ENCODE measurements around the gene ASIC1. TPM values are rescaled to one million over a fixed set of nuclear protein-coding genes. Genes with fewer than 3 reads are reported as not detected.

ASIC1 gene
- total and polyA plus RNA-seq, 2 experiments from 2014 or later = 0.76 to 1.5 TPM

DNA sequence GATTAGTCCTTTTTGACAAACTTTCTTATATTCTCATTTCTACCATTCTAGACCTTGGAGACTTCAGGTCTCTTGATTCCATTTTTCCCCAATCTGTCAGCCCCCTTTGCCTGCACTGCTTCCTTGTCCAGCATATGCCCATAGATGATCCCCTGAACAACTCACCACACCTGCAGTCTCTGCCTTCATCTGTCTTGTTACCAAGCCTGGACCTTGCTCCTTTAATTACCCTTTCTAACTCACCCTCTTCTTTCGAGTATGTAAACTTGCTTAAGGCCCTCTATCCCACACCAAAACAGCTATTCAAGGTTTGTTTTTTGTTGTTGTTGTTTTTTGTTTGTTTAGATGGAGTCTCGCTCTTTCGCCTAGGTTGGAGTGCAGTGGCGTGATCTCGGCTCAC lies 64.2 kb downstream of the ASIC1 start (continued):
- TF ChIP-seq JUNB (IDR thresholded peaks at IDR 0.05; ENCODE audit: unreplicated experiment) = no peak
- TF ChIP-seq, protein P1, sequence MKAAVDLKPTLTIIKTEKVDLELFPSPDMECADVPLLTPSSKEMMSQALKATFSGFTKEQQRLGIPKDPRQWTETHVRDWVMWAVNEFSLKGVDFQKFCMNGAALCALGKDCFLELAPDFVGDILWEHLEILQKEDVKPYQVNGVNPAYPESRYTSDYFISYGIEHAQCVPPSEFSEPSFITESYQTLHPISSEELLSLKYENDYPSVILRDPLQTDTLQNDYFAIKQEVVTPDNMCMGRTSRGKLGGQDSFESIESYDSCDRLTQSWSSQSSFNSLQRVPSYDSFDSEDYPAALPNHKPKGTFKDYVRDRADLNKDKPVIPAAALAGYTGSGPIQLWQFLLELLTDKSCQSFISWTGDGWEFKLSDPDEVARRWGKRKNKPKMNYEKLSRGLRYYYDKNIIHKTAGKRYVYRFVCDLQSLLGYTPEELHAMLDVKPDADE (IDR thresholded peaks at IDR 0.05) = no peak

- Histone ChIP-seq H3K4me2 (no peak overlapping the region), H3K4me1 (ENCODE audit: insufficient read depth) (no peaks in the 10 kb centered on the region), H3K27ac (ENCODE audit: low read depth) (no peak overlapping the region), H3K79me2 (replicated peaks; ENCODE audit: insufficient read depth) (no peaks in the 10 kb centered on the region), H4K20me1 (replicated peaks; ENCODE audit: insufficient read depth) (peaks cover 5% of the 10 kb centered on the region; the same call in 1 of the 2 replicates), H3F3A (replicated peaks; ENCODE audit: low read depth) (no peaks in the 10 kb centered on the region), H3K27me3 (ENCODE audit: insufficient read depth) (no peaks in the 10 kb centered on the region), H3K36me3 (ENCODE audit: insufficient read depth) (no peaks in the 10 kb centered on the region), H3K9me2 (ENCODE audit: insufficient read depth) (no peaks in the 10 kb centered on the region), H2AFZ (no peak overlapping the region), H3K4me3 (no peak overlapping the region)
- Mint-ChIP-seq H3K36me3 (ENCODE audit: low read depth) (no peaks in the 10 kb centered on the region; the same call in 2 of the 3 replicates), H3K27me3 (ENCODE audit: insufficient read depth, low read depth, poor library complexity) (no peaks in the 10 kb centered on the region), H3K4me3 (no peak overlapping the region), H3K4me1 (no peaks in the 10 kb centered on the region), H3K9me3 (no peaks in the 10 kb centered on the region), H3K27ac (no peak overlapping the region)
- TF ChIP-seq POLR2AphosphoS5 (IDR thresholded peaks at IDR 0.05; ENCODE audit: low read depth) (no peak), EZH2 (IDR thresholded peaks at IDR 0.05; ENCODE audit: low read depth, unreplicated experiment) (no peak), EZH2phosphoT487 (IDR thresholded peaks at IDR 0.05; ENCODE audit: unreplicated experiment) (no peak), NANOG (IDR thresholded peaks at IDR 0.05; ENCODE audit: borderline replicate concordance) (no peak), STAT1 (IDR thresholded peaks at IDR 0.05; ENCODE audit: unreplicated experiment) (no peak), JUNB (IDR thresholded peaks at IDR 0.05; ENCODE audit: unreplicated experiment) (no peak)
- TF ChIP-seq, protein P1 (IDR thresholded peaks at IDR 0.05) = no peak
- TF ChIP-seq, protein P2, sequence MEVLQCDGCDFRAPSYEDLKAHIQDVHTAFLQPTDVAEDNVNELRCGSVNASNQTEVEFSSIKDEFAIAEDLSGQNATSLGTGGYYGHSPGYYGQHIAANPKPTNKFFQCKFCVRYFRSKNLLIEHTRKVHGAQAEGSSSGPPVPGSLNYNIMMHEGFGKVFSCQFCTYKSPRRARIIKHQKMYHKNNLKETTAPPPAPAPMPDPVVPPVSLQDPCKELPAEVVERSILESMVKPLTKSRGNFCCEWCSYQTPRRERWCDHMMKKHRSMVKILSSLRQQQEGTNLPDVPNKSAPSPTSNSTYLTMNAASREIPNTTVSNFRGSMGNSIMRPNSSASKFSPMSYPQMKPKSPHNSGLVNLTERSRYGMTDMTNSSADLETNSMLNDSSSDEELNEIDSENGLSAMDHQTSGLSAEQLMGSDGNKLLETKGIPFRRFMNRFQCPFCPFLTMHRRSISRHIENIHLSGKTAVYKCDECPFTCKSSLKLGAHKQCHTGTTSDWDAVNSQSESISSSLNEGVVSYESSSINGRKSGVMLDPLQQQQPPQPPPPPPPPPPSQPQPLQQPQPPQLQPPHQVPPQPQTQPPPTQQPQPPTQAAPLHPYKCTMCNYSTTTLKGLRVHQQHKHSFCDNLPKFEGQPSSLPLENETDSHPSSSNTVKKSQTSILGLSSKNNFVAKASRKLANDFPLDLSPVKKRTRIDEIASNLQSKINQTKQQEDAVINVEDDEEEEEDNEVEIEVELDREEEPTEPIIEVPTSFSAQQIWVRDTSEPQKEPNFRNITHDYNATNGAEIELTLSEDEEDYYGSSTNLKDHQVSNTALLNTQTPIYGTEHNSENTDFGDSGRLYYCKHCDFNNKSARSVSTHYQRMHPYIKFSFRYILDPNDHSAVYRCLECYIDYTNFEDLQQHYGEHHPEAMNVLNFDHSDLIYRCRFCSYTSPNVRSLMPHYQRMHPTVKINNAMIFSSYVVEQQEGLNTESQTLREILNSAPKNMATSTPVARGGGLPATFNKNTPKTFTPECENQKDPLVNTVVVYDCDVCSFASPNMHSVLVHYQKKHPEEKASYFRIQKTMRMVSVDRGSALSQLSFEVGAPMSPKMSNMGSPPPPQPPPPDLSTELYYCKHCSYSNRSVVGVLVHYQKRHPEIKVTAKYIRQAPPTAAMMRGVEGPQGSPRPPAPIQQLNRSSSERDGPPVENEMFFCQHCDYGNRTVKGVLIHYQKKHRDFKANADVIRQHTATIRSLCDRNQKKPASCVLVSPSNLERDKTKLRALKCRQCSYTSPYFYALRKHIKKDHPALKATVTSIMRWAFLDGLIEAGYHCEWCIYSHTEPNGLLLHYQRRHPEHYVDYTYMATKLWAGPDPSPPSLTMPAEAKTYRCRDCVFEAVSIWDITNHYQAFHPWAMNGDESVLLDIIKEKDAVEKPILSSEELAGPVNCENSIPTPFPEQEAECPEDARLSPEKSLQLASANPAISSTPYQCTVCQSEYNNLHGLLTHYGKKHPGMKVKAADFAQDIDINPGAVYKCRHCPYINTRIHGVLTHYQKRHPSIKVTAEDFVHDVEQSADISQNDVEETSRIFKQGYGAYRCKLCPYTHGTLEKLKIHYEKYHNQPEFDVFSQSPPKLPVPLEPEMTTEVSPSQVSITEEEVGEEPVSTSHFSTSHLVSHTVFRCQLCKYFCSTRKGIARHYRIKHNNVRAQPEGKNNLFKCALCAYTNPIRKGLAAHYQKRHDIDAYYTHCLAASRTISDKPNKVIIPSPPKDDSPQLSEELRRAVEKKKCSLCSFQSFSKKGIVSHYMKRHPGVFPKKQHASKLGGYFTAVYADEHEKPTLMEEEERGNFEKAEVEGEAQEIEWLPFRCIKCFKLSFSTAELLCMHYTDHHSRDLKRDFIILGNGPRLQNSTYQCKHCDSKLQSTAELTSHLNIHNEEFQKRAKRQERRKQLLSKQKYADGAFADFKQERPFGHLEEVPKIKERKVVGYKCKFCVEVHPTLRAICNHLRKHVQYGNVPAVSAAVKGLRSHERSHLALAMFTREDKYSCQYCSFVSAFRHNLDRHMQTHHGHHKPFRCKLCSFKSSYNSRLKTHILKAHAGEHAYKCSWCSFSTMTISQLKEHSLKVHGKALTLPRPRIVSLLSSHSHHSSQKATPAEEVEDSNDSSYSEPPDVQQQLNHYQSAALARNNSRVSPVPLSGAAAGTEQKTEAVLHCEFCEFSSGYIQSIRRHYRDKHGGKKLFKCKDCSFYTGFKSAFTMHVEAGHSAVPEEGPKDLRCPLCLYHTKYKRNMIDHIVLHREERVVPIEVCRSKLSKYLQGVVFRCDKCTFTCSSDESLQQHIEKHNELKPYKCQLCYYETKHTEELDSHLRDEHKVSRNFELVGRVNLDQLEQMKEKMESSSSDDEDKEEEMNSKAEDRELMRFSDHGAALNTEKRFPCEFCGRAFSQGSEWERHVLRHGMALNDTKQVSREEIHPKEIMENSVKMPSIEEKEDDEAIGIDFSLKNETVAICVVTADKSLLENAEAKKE (CRISPR knock-in tag; IDR thresholded peaks at IDR 0.05) = no peak
- ATAC-seq = no peak
- DNase-seq (ENCODE audit: low spot score) = no peak
Observed at GRCh38 chr12:50123203-50123602, 65.8 kb downstream of the ASIC1 start.
